Right cardiac atrium (tissue), 5 donors: ENCODE data around the gene EYA2. TPM values are rescaled to one million over a fixed set of nuclear protein-coding genes. Genes with fewer than 3 reads are reported as not detected.

Experiments
- ATAC-seq, 2 donors: fragments of 200-7000 bp; cut with Tn5 transposase; one replicate each; pipeline versions ENCODE4 v1.8.0 to v1.9.1; 2020; ENCODE audit warnings: moderate library complexity in 2 of 2, mild to moderate bottlenecking in 1 of 2
- DNase-seq, 3 donors: peaks; one replicate each; pipeline ENCODE4 v3.0.0-alpha.2; 2020
- H3K27ac ChIP-seq: one replicate; pipeline ENCODE4 v1.5.1; 2013; ENCODE audit warnings: mild to moderate bottlenecking, low read length, control low read depth, moderate library complexity
- H3K27me3 ChIP-seq: one replicate; pipeline ENCODE4 v1.6.1; 2013; ENCODE audit not compliant: control insufficient read depth, insufficient read depth
- H3K4me1 ChIP-seq: one replicate; pipeline ENCODE4 v1.6.1; 2013; ENCODE audit warnings: low read length; ENCODE audit not compliant: control insufficient read depth, insufficient read depth
- H3K4me3 ChIP-seq: one replicate; pipeline ENCODE4 v1.5.1; 2013; ENCODE audit warnings: low read length, control low read depth
- H3K9me3 ChIP-seq: one replicate; pipeline ENCODE4 v1.6.1; 2013; ENCODE audit warnings: low read length; ENCODE audit not compliant: control insufficient read depth
- WGBS: extraction: QIAGEN DNeasy Blood & Tissue Kit; methylation state at CpG from one replicate; pipeline ENCODE4 v1.1.7; 2013; 5-methylcytosine and 5-hydroxymethylcytosine counted together
- intact Hi-C, 4 donors: fragments of 100-400 bp; cut with DNase I; formaldehyde crosslinking; loops; one replicate each; pipeline versions ENCODE4 v1.11.0 to v1.14.0; 2022 to 2023
- polyA plus RNA-seq: library from polyadenylated mRNA; stranded (reverse); fragments of 200-250 nt; gene quantifications from one replicate; pipeline ENCODE4 v1.2.3, GENCODE V29; 2013
- total RNA-seq, 4 donors: library from RNA; stranded (reverse); fragmentation: NEBNext Ultra II Directional; extraction: Animal tissue kit (Norgen Biotek cat#: 25700); gene quantifications; one replicate each; pipeline ENCODE4 v1.2.1, GENCODE V29; 2021
- donor health status: healthy with polysubstance abuse.
- donor health status: DM: no; HTN: yes; CAD: no.
- donor health status: DM: no; HTN: no; CAD: no.
- donor health status: DM: no; HTN: yes; CAD: no; lungs with severe emphysema.
- donor health status: DM: yes; HTN: yes; CAD: no.

EYA2 gene
- total and polyA plus RNA-seq, 5 donors: 1.6 to 3.7 (median 3.4) TPM

DNA sequence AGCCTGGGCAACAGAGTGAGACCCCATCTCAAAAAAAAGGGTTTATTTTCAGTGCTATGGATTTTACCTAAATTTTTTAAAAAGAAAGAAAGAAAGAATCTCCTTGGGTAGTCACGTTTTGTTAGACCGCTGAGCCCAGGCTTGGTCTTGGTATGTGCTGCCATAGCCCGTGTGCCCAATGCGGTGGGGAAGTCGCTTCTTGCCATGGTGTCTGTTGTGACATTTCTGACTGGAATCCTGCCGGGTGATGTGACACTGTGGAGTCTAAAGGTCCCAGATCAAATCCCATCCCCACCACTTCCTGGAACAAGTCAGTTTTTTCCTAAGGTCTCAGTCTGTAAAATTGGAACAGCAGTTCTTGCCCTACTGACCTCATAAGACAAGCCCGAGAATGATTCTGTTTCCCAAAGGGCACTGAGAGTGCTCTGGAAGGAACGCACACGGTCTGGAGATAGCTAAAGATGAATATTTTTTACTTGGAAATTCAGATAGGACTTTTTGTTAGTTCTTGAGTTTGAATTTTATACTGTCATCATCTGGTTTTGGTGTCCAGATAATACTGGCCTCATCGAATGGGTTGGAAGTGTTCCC, 225.8 kb downstream of the EYA2 start:
- Histone ChIP-seq H3K4me3 (no peak overlapping the region), H3K27me3 (no peaks in the 10 kb centered on the region), H3K4me1 (peaks cover 4% of the 10 kb centered on the region), H3K27ac (no peak overlapping the region), H3K9me3 (no peaks in the 10 kb centered on the region)
- ATAC-seq (no peak), DNase-seq (no peak)
- 63% methylated on average over 10 of the region's 10 CpGs for WGBS
- intact Hi-C loops: no loop called here

- Histone ChIP-seq H3K27ac (no peak overlapping the region), H3K4me1 (peaks cover 9% of the 10 kb centered on the region), H3K27me3 (no peaks in the 10 kb centered on the region), H3K9me3 (no peaks in the 10 kb centered on the region), H3K4me3 (no peak overlapping the region)
- intact Hi-C loops: no loop called here
- ATAC-seq: no peak
- no peak for DNase-seq
- WGBS: 87% methylated on average over 3 of the region's 3 CpGs
Observed at GRCh38 chr20:47122560-47122959, 227.9 kb downstream of the EYA2 start.

- peaks cover 10% of the 10 kb centered on the region for H3K4me1 ChIP-seq
- 36% methylated on average over 3 of the region's 3 CpGs for WGBS
- no peaks in the 10 kb centered on the region for H3K27me3 ChIP-seq
- peak; percentile 23 to 46 for ATAC-seq
- DNase-seq: peak in 2 of 3 donors; percentile 26 to 71
- peak overlapping the region; percentile 90 for H3K27ac ChIP-seq
- intact Hi-C loops: no loop called here
- H3K9me3 ChIP-seq: no peaks in the 10 kb centered on the region
- no peak overlapping the region for H3K4me3 ChIP-seq
Observed at GRCh38 chr20:47124181-47124717, 229.6 kb downstream of the EYA2 start.

GRCh38 chr20:47125508-47125757, 230.8 kb downstream of the EYA2 start:
- ATAC-seq (peak; percentile 64), DNase-seq (no peak)
- H3K4me3 ChIP-seq: no peak overlapping the region
- peaks cover 10% of the 10 kb centered on the region for H3K4me1 ChIP-seq
- intact Hi-C loops: no loop called here
- H3K27me3 ChIP-seq: no peaks in the 10 kb centered on the region
- H3K9me3 ChIP-seq: no peaks in the 10 kb centered on the region
- no peak overlapping the region for H3K27ac ChIP-seq

GRCh38 chr20:47125758-47126591, 231.3 kb downstream of the EYA2 start:
- Histone ChIP-seq H3K27ac (peak overlapping the region; percentile 12), H3K4me1 (peaks cover 10% of the 10 kb centered on the region), H3K27me3 (no peaks in the 10 kb centered on the region), H3K4me3 (no peak overlapping the region), H3K9me3 (no peaks in the 10 kb centered on the region)
- peak in 2 of 3 donors; percentile 46 to 62 for DNase-seq
- WGBS: 61% methylated on average over 20 of the region's 20 CpGs
- intact Hi-C loops: no loop called here
- peak; percentile 35 to 37 for ATAC-seq

- DNase-seq (no peak), ATAC-seq (no peak)
- Histone ChIP-seq H3K4me1 (peaks cover 10% of the 10 kb centered on the region), H3K27me3 (no peaks in the 10 kb centered on the region), H3K4me3 (no peak overlapping the region), H3K27ac (no peak overlapping the region), H3K9me3 (no peaks in the 10 kb centered on the region)
- intact Hi-C loops: no loop called here
- 72% methylated on average over 5 of the region's 5 CpGs for WGBS
Observed at GRCh38 chr20:47126709-47127108, 232.1 kb downstream of the EYA2 start.

DNA sequence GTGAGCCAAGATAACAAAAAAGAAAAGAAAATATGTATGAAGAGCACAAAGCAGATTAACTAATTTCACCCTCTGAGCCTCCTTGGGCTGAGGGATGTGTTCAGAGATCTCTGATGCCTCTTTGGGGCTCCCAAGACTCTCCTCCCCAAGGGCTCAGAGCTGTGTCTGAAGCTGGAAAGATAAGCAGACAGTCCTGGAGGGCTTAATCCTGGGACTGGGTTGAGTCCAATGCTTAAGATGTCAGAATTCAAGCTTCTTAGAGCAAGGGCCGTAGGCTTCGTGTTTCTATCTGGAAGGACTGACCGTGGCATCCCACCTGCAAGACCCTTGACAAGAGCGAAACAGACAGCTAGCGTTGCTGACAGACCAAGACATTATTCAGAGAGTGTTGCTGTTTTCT, 232.9 kb downstream of the EYA2 start:
- intact Hi-C loops: no loop called here

GRCh38 chr20:47127999-47128398, 233.4 kb downstream of the EYA2 start:
- H3K27me3 ChIP-seq: no peaks in the 10 kb centered on the region
- ATAC-seq (no peak), DNase-seq (no peak)
- intact Hi-C loops: no loop called here
- 26% methylated on average over 6 of the region's 6 CpGs for WGBS
- H3K4me1 ChIP-seq: peaks cover 10% of the 10 kb centered on the region
- no peaks in the 10 kb centered on the region for H3K9me3 ChIP-seq
- H3K27ac ChIP-seq: no peak overlapping the region
- H3K4me3 ChIP-seq: no peak overlapping the region

More for the DNA sequence above, 232.9 kb downstream of the EYA2 start:
- H3K4me1 ChIP-seq: peaks cover 10% of the 10 kb centered on the region
- H3K27ac ChIP-seq: no peak overlapping the region
- WGBS: 67% methylated on average over 5 of the region's 5 CpGs
- DNase-seq (no peak), ATAC-seq (no peak)
- H3K4me3 ChIP-seq: no peak overlapping the region
- no peaks in the 10 kb centered on the region for H3K9me3 ChIP-seq
- H3K27me3 ChIP-seq: no peaks in the 10 kb centered on the region

DNA sequence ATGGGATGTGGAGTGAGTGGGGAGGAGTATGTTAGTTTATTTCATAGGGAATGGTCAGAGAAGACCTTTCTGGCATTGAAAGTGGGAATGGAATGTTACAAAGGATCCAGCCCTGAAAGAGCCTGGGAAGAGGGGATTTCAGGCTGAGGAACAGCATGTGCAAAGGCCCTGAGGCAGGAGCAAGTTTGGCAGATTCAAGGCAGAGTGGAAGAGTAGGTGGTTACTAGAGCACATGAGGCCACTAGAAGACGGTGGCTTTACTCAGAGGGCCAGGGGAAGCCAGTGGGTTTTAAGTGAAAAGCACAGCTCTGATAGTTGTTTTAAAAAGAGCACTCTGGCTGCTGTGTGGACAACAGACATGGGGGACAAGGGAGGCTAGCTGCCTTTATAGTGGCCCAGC, 234.7 kb downstream of the EYA2 start:
- DNase-seq (no peak), ATAC-seq (no peak)

GRCh38 chr20:47133809-47134456, 239.3 kb downstream of the EYA2 start:
- intact Hi-C loops: no loop called here
- no peak overlapping the region for H3K27ac ChIP-seq
- H3K4me1 ChIP-seq: no peaks in the 10 kb centered on the region
- 84% methylated on average over 3 of the region's 3 CpGs for WGBS
- H3K27me3 ChIP-seq: no peaks in the 10 kb centered on the region
- H3K9me3 ChIP-seq: no peaks in the 10 kb centered on the region
- no peak overlapping the region for H3K4me3 ChIP-seq
- DNase-seq: peak; percentile 70 to 82 (median 72)
- ATAC-seq: peak; percentile 54 to 61

More for the DNA sequence above, 234.7 kb downstream of the EYA2 start:
- Histone ChIP-seq H3K9me3 (no peaks in the 10 kb centered on the region), H3K4me1 (peaks cover 8% of the 10 kb centered on the region), H3K4me3 (no peak overlapping the region), H3K27ac (no peak overlapping the region), H3K27me3 (no peaks in the 10 kb centered on the region)
- WGBS: 93% methylated on average over 1 of the region's 1 CpG
- intact Hi-C loops: no loop called here

DNA sequence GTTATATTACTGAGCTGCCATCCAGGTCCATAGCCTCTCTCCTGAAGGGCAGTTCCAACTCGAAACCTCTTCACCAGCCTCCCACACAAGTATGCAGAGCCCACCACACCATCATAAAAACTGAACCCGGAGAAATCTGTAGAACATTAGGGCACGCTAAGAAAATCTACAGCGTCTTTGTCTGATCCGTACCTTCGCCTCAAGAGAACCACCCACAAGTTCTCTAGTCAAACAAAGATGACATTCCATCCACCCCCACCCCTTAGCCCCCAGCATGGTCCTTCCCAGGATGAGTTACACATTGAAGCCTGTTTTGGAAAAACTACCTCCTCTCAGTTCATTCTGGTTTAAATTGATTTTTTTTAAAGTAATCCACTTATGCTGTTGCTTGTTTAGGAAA, 242.1 kb downstream of the EYA2 start:
- no peak overlapping the region for H3K4me3 ChIP-seq
- intact Hi-C loops: no loop called here
- no peak for DNase-seq
- H3K4me1 ChIP-seq: no peaks in the 10 kb centered on the region
- ATAC-seq: no peak
- H3K27ac ChIP-seq: no peak overlapping the region
- no peaks in the 10 kb centered on the region for H3K9me3 ChIP-seq
- no peaks in the 10 kb centered on the region for H3K27me3 ChIP-seq
- 87% methylated on average over 6 of the region's 6 CpGs for WGBS
